LNCAP (cell line): Measurements from ENCODE around the gene NUDT5.

ENCODE experiments used
- TF ChIP-seq, protein P1 (sequence below): fragments of 450-650 bp; IDR thresholded peaks from 2 replicates; pipeline ENCODE4 v1.5.1; 2017; ENCODE audit warnings: mild to moderate bottlenecking

The NUDT5 gene

DNA sequence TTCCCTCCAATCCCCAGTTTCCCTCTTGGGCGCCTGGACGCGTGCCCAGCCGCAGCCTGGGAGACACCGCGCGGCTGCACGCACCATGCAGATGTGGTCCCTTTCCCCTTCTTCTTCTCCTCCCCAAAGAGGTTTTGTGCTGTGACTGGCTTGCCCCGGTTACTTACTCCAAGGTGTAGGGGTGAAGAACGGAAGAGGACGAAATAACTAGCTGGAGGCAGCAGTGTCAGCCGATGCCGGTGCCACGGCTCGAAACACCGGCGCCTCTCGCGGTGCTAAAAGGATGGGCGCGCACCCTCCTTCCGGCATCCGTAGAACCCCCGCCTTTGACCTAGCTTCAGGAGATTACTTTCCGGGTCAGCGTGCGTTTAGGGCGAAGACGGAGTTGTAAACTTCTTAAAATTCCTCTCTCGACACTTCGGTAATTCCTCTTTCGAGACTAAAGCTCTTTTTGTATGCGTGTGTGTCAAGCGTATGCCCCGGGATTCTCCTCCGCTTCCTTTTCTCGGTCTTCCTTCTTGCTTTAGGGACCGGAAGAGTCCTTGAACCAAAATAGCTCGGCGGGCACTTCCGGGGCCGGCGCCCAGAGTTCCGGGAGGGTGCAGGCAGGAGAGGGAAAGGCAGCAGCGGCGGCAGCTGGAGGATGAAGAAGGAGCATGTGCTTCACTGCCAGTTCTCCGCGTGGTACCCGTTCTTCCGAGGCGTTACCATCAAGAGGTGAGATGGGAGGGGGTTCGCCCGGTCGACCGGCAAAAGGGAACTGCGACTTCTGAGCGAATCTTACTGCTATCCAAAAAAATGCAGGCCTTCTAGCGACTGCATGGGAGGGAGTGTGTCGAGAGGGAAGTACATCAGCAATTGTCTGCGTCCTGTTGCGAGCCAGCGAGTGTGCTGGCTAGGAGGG lies at the start of gene NUDT5, which contains the start of gene CDC123:
Gene NUDT5, minus strand, starts transcription at position 289 of the 904 bp plus-strand sequence. CDS start 9,600 bp downstream, outside the sequence.
Gene CDC123, plus strand, starts transcription at position 586 of the 904 bp plus-strand sequence. Its CDS starts 58 bp downstream, at position 644.
- TF ChIP-seq, protein P1, sequence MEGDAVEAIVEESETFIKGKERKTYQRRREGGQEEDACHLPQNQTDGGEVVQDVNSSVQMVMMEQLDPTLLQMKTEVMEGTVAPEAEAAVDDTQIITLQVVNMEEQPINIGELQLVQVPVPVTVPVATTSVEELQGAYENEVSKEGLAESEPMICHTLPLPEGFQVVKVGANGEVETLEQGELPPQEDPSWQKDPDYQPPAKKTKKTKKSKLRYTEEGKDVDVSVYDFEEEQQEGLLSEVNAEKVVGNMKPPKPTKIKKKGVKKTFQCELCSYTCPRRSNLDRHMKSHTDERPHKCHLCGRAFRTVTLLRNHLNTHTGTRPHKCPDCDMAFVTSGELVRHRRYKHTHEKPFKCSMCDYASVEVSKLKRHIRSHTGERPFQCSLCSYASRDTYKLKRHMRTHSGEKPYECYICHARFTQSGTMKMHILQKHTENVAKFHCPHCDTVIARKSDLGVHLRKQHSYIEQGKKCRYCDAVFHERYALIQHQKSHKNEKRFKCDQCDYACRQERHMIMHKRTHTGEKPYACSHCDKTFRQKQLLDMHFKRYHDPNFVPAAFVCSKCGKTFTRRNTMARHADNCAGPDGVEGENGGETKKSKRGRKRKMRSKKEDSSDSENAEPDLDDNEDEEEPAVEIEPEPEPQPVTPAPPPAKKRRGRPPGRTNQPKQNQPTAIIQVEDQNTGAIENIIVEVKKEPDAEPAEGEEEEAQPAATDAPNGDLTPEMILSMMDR, result no peak

DNA sequence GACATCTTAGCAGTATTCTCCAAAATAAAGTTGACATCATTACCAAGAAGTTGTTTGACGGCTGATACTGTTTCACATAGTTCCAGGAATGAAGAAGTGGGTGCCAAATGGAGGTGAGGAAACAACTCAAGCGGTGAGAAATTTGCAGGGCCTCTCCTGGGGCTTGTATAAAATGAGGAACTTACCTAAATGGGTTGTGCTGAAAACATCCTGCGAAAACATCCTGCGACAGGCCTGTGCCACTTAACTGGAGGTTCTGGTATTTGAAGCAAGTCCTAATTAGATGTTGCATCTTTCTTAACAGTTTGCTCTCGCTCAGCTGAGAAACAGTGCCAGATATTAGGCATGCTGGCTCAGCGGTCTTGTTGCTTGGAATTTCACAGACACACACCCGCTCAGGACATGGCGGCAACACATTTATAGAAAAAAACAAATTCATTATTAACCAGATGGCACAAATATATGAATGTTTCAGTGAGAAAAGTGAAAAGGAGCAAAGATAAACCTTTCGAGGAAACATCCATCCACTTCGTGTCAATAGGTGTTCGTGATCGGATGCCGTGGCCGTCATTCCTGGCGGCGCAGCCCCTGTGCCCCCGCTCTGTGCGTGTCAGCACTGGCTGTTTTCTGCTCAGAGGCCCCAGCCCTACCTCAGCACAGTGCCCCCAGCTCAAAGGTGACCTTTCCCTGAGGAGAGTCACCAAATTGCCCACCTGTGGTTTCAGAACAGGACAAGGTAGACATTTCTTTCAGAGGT lies 48.4 kb upstream of the NUDT5 start:
- TF ChIP-seq, protein P1, result no peak

DNA sequence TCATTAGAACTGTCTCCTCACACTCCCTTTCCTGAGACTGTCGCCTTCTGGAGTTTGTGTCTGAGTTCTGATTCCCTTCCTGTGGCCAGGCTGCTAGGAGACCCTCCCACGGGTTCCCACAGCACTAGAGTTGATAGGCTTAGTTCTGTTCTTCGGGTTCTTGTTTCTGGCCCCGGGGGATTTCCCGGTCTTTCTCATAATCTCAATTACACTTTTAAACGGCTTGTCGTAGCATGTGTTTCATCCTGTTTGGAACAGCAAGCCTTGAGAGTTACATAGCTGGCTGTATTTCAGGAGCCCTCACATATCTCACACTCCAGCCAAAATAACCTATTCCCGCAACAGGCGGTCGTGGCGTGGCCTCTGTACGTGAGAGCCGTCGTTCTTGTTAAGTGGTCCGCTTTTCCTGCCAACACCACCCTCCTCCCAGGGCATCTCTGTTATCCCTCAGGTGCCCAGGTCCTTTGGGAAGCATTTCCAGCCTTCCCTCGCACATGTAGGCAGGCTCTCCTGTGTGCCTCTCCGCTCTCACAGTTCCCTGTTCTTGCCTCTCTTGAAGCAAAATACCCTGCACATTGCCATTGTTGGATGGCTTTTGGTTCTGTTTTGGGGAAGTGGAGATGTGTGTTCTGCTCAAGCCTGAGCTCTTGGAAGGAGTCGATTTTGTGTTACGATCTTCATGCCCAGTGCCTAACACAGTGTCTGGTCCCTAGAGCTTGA lies 46.3 kb upstream of the NUDT5 start:
- TF ChIP-seq, protein P1, result no peak

DNA sequence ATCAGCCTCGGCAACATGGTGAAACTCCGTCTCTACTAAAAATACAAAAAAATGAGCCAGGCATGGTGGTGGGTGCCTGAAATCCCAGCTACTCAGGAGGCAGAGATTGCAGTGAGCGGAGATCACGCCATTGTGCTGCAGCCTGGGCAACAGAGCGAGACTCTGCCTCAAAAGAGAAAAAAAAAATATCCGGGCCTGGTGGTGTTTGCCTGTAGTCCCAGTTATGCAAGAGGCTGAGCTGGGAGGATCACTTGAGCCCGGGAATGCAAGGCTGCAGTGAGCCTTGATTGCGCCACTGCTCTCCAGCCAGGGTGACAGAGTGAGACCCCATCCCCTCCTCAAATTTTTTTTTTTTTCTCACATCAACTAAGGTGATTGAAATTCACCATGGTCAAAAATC lies 43.1 kb upstream of the NUDT5 start:
- TF ChIP-seq, protein P1, result no peak

DNA sequence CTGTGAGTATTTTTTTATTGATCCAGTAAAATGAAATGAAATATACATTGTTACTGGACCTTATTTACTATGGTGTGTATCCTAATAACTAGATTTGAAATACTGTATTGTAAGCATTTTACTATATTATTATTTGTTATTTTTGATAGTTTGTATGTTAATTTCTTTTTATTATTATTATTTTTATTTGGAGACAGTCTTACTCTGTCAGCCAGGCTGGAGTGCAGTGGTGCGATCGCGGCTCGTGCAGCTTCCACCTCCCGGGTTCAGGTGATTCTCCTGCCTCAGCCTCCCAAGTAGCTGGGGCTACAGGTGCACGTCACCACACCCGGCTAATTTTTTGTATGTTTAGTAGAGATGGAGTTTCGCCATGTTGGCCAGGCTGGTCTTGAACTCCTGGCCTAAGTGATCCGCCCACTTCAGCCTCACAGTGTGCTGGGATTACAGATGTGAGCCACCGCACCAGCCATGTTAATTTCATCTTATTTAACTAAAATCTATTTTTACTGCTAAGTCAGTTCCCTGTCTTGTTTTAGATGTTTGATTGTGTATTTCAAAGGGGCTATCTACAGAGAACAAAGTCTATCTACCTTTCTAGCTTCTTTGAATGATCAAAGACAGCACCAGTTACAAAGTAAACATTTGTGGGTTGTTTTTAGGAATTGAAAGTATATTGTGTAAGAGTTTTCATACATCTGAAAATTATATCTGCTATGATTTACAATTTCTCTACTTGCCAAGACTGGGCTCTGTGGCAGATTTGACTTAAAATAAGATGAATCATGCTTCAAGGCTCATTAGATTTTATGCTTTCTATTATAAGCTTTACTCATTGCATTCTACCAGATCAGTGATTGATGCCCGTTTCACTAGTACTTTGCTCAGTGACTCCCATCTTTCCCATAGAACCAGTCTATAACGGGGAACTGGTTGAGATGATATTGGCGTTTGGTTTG lies 41.9 kb upstream of the NUDT5 start:
- TF ChIP-seq, protein P1, result no peak

DNA sequence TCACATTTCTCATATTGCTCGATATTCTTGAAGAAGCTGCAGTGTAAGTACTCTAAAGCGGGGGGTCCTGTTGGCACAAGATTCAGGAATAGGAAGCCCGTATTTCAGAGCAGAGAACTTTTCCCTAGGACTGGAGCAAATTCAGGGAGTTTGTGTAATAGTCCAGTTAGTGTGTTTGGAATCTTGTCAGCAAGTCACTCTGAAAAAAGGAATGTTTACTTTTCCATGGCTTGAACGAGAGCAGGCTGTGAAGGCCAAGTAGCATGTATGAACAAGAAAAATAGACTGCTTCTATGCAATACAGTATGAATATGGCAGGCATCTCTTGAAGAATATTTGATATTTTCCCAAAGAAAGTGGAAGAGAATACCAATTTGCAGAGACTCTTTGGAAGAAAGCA lies 40.1 kb upstream of the NUDT5 start:
- TF ChIP-seq, protein P1, result no peak
